ENCODE data around the gene GNG11. TPM values are rescaled to one million over a fixed set of nuclear protein-coding genes. Genes with fewer than 3 reads are reported as not detected.

GNG11 gene
- total RNA-seq, 2 experiments from 2014 or later = not detected

DNA sequence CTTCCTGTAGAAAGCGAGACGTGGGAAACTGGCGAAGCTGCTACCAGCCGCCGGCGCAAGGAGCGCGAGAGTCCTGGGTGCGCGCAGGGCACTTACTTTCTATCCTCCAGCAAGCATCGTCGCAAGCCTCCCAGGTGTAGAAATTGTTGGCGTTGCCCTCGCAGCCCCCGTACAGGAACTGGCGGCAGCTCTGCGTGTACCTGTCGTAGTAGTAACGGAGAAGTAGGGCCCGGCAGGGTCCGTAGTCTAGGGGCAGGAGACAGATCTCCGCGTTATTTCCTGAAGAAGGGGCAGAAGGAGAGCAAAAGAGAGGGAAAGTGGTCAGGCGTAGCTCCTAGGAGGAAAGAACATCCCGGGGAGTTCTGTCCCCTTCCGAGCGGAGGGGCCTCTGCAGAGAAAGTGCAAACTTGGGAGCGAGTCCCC is 31.5 kb upstream of the GNG11 start:
- H3K9me3 ChIP-seq (ENCODE audit: control insufficient read depth in 1 of 2, insufficient read depth in 1 of 2, low read length in 2 of 2) = peaks cover 0 to 9% of the 10 kb centered on the region in 2 experiments
- H3K4me1 Mint-ChIP-seq (ENCODE audit: low read depth) = peaks cover 9% of the 10 kb centered on the region
- CTCF ChIA-PET = no interaction called here
- H3K4me3 Mint-ChIP-seq = no peak overlapping the region
- no peaks in the 10 kb centered on the region for H3K9me3 Mint-ChIP-seq
- intact Hi-C loops (cut with DNase I, micrococcal nuclease) = no loop called here
- POLR2A ChIA-PET = no interaction called here
- peaks cover 59% of the 10 kb centered on the region for H3K27me3 Mint-ChIP-seq
- TF ChIP-seq, protein P1, sequence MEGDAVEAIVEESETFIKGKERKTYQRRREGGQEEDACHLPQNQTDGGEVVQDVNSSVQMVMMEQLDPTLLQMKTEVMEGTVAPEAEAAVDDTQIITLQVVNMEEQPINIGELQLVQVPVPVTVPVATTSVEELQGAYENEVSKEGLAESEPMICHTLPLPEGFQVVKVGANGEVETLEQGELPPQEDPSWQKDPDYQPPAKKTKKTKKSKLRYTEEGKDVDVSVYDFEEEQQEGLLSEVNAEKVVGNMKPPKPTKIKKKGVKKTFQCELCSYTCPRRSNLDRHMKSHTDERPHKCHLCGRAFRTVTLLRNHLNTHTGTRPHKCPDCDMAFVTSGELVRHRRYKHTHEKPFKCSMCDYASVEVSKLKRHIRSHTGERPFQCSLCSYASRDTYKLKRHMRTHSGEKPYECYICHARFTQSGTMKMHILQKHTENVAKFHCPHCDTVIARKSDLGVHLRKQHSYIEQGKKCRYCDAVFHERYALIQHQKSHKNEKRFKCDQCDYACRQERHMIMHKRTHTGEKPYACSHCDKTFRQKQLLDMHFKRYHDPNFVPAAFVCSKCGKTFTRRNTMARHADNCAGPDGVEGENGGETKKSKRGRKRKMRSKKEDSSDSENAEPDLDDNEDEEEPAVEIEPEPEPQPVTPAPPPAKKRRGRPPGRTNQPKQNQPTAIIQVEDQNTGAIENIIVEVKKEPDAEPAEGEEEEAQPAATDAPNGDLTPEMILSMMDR (IDR thresholded peaks at IDR 0.05) = no peak
- H3K27ac ChIP-seq (ENCODE audit: low read depth in 1 of 2, low read length in 2 of 2) = no peak overlapping the region
- H3K27ac Mint-ChIP-seq = no peak overlapping the region
- H3K27me3 ChIP-seq (ENCODE audit: control insufficient read depth in 1 of 2, insufficient read depth in 2 of 2, low read length in 2 of 2) = peaks cover 12 to 21% of the 10 kb centered on the region in 2 experiments
- H3K36me3 ChIP-seq (ENCODE audit: insufficient read depth, low read length) = no peaks in the 10 kb centered on the region
- DNase-seq (no peak), ATAC-seq (ENCODE audit: poor library complexity) (no peak)
- H3K4me1 ChIP-seq (ENCODE audit: insufficient read depth, low read length) = peaks cover 3% of the 10 kb centered on the region
- H3K4me3 ChIP-seq (ENCODE audit: low read length) = no peak overlapping the region
- no peaks in the 10 kb centered on the region for H3K36me3 Mint-ChIP-seq (ENCODE audit: low read depth)

DNA sequence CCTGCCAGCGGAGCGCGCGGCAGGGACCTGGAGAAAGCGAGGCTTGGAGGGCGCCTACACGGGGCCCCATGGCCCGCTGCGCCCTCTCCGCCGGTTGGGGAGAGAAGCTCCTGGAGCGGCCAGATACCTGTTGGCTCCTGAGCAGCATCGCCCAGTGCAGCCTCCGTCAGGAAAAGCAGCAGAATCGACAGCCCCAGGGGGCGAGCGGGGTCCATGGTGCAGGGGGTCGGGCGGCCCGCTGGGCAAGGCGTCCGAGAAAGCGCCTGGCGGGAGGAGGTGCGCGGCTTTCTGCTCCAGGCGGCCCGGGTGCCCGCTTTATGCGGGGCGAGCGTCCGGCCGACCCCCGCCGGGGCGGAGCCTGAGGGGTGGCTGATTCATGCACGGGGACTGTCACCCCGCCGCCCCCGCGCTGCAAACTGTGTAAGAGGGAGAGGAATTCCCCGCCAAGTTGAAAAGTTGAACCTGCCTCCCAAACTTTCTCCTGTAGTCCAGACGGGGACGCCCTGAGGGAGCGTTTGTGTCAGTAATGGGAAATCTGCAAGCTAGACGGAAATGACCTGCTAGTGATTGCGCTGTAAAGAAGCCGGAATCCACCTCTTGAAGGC is 31.0 kb upstream of the GNG11 start, which contains the start of gene TFPI2:
Gene TFPI2 (minus strand): TSS at position 290 of the 605 bp plus-strand sequence. CDS start 75 bp downstream, at position 215.
- H3K4me3 ChIP-seq (ENCODE audit: low read length) = no peak within 1 kb of the TSS
- Mint-ChIP-seq H3K4me3 (no peak within 1 kb of the TSS), H3K9me3 (no peaks in the 10 kb centered on the region), H3K27me3 (peaks cover 59% of the 10 kb centered on the region), H3K36me3 (ENCODE audit: low read depth) (no peaks in the 10 kb centered on the region), H3K4me1 (ENCODE audit: low read depth) (peaks cover 9% of the 10 kb centered on the region), H3K27ac (no peak within 1 kb of the TSS)
- no peaks in the 10 kb centered on the region for H3K36me3 ChIP-seq (ENCODE audit: insufficient read depth, low read length)
- intact Hi-C loops (cut with DNase I, micrococcal nuclease) = no loop called here
- DNase-seq = no peak
- H3K27ac ChIP-seq (ENCODE audit: low read depth in 1 of 2, low read length in 2 of 2) = no peak within 1 kb of the TSS
- peaks cover 3% of the 10 kb centered on the region for H3K4me1 ChIP-seq (ENCODE audit: insufficient read depth, low read length)
- no peak for ATAC-seq (ENCODE audit: poor library complexity)
- TF ChIP-seq, protein P1 (IDR thresholded peaks at IDR 0.05) = no peak
- H3K27me3 ChIP-seq (ENCODE audit: control insufficient read depth in 1 of 2, insufficient read depth in 2 of 2, low read length in 2 of 2) = peaks cover 12 to 21% of the 10 kb centered on the region in 2 experiments
- POLR2A ChIA-PET = no interaction called here
- H3K9me3 ChIP-seq (ENCODE audit: control insufficient read depth in 1 of 2, insufficient read depth in 1 of 2, low read length in 2 of 2) = peaks cover 0 to 9% of the 10 kb centered on the region in 2 experiments
- CTCF ChIA-PET = no interaction called here

DNA sequence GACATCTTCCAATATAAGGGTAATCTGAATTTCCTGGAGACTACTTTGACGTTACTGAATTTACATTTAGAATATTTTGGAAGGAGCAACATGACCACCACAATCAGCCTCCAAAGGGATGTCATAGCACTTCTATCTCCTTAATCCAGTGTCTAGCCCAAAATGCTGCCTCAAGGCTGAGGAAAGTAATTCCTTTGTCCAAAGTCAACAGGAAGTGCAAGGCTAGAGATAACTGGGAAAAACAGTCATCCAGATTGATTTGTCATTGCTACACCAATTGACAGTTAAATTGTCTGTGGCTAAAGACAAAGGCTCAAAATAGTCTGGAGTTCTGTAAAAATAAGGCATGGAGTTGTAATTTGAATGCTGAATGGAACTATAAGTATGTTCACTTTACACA is 27.1 kb upstream of the GNG11 start:
- H3K9me3 ChIP-seq (ENCODE audit: control insufficient read depth in 1 of 2, insufficient read depth in 1 of 2, low read length in 2 of 2) = peaks cover 0 to 9% of the 10 kb centered on the region in 2 experiments
- Mint-ChIP-seq H3K36me3 (ENCODE audit: low read depth) (no peaks in the 10 kb centered on the region), H3K27me3 (peaks cover 39% of the 10 kb centered on the region), H3K9me3 (no peaks in the 10 kb centered on the region), H3K4me3 (no peak overlapping the region), H3K4me1 (ENCODE audit: low read depth) (peaks cover 9% of the 10 kb centered on the region), H3K27ac (no peak overlapping the region)
- peaks cover 12 to 19% of the 10 kb centered on the region in 2 experiments for H3K27me3 ChIP-seq (ENCODE audit: control insufficient read depth in 1 of 2, insufficient read depth in 2 of 2, low read length in 2 of 2)
- TF ChIP-seq, protein P1 (IDR thresholded peaks at IDR 0.05) = no peak
- intact Hi-C loops (cut with DNase I, micrococcal nuclease) = no loop called here
- no peak overlapping the region for H3K27ac ChIP-seq (ENCODE audit: low read depth in 1 of 2, low read length in 2 of 2)
- no peak overlapping the region for H3K4me3 ChIP-seq (ENCODE audit: low read length)
- peaks cover 3% of the 10 kb centered on the region for H3K4me1 ChIP-seq (ENCODE audit: insufficient read depth, low read length)
- ChIA-PET POLR2A (no interaction called here), CTCF (no interaction called here)
- DNase-seq (no peak), ATAC-seq (ENCODE audit: poor library complexity) (no peak)
- H3K36me3 ChIP-seq (ENCODE audit: insufficient read depth, low read length) = no peaks in the 10 kb centered on the region

All from CD4-positive, alpha-beta T cell (primary cell).